ENCODE data around the gene EXOC1. TPM values are rescaled to one million over a fixed set of nuclear protein-coding genes. Genes with fewer than 3 reads are reported as not detected.

The EXOC1 gene
- polyA plus RNA-seq, 1 donor (not counting 4 experiments of a cell fraction or from before 2014, with no cell fraction given) = 32.4 TPM

- peaks cover 4% of the 10 kb centered on the region for H3K27me3 ChIP-seq (ENCODE audit: control insufficient read depth, extremely low read depth, insufficient read depth, low read length)
- TF ChIP-seq CTCF (optimal IDR thresholded peaks at IDR 0.05 in 1 of 3, IDR thresholded peaks at IDR 0.05 in 1 of 3, conservative IDR thresholded peaks at IDR 0.05 in 1 of 3; ENCODE audit: extremely low read depth in 1 of 3, insufficient read depth in 2 of 3, low read length in 3 of 3) = no peak
- no peaks in the 10 kb centered on the region for H4K20me1 ChIP-seq (ENCODE audit: control insufficient read depth, extremely low read depth, insufficient read depth, low read length)
- H3K9ac ChIP-seq (ENCODE audit: control insufficient read depth, extremely low read depth, insufficient read depth, low read length) = no peak overlapping the region
- dilution Hi-C loops (cut with MboI; ENCODE audit: extremely low pct_ligation_motif_present, low sequenced_read_pairs) = no loop called here
- H3K4me1 ChIP-seq (ENCODE audit: control insufficient read depth, extremely low read depth, insufficient read depth, low read length) = no peaks in the 10 kb centered on the region
- H3K4me3 ChIP-seq (ENCODE audit: control insufficient read depth in 2 of 3, extremely low read depth in 1 of 3, insufficient read depth in 2 of 3, low read depth in 1 of 3, low read length in 3 of 3) = no peak overlapping the region
- H3K36me3 ChIP-seq (ENCODE audit: control insufficient read depth in 2 of 2, extremely low read depth in 1 of 2, insufficient read depth in 2 of 2, low read length in 2 of 2) = no peaks in the 10 kb centered on the region
- H3K9me1 ChIP-seq (ENCODE audit: control insufficient read depth, extremely low read depth, insufficient read depth, low read length) = no peaks in the 10 kb centered on the region
- no peak overlapping the region for H2AFZ ChIP-seq (ENCODE audit: control insufficient read depth, low read length)
- FAIRE-seq = no peak
- no peak overlapping the region for H3K4me2 ChIP-seq (ENCODE audit: control insufficient read depth, extremely low read depth, insufficient read depth, low read depth, low read length)
- no peak overlapping the region for H3K27ac ChIP-seq (ENCODE audit: control insufficient read depth, insufficient read depth, low read length)
- H3K79me2 ChIP-seq (ENCODE audit: control insufficient read depth, insufficient read depth, low read length) = no peaks in the 10 kb centered on the region
- no peaks in the 10 kb centered on the region for H3K9me3 ChIP-seq (ENCODE audit: control insufficient read depth, low read depth, low read length)
- no peak for DNase-seq (ENCODE audit: low read depth, low spot score)
Observed at GRCh38 chr4:55827582-55827981, 25.9 kb upstream of the EXOC1 start.

GRCh38 chr4:55830048-55830447, 23.4 kb upstream of the EXOC1 start:
- Histone ChIP-seq H3K79me2 (ENCODE audit: control insufficient read depth, insufficient read depth, low read length) (no peaks in the 10 kb centered on the region), H3K9me1 (ENCODE audit: control insufficient read depth, extremely low read depth, insufficient read depth, low read length) (no peaks in the 10 kb centered on the region), H3K36me3 (ENCODE audit: control insufficient read depth in 2 of 2, extremely low read depth in 1 of 2, insufficient read depth in 2 of 2, low read length in 2 of 2) (no peaks in the 10 kb centered on the region), H2AFZ (ENCODE audit: control insufficient read depth, low read length) (no peak overlapping the region), H4K20me1 (ENCODE audit: control insufficient read depth, extremely low read depth, insufficient read depth, low read length) (no peaks in the 10 kb centered on the region), H3K27ac (ENCODE audit: control insufficient read depth, insufficient read depth, low read length) (no peak overlapping the region), H3K9ac (ENCODE audit: control insufficient read depth, extremely low read depth, insufficient read depth, low read length) (no peak overlapping the region), H3K4me2 (ENCODE audit: control insufficient read depth, extremely low read depth, insufficient read depth, low read depth, low read length) (no peak overlapping the region), H3K4me3 (ENCODE audit: control insufficient read depth in 2 of 3, extremely low read depth in 1 of 3, insufficient read depth in 2 of 3, low read depth in 1 of 3, low read length in 3 of 3) (no peak overlapping the region), H3K9me3 (ENCODE audit: control insufficient read depth, low read depth, low read length) (no peaks in the 10 kb centered on the region), H3K4me1 (ENCODE audit: control insufficient read depth, extremely low read depth, insufficient read depth, low read length) (no peaks in the 10 kb centered on the region), H3K27me3 (ENCODE audit: control insufficient read depth, extremely low read depth, insufficient read depth, low read length) (peaks cover 4% of the 10 kb centered on the region)
- FAIRE-seq = no peak
- TF ChIP-seq EZH2 (IDR thresholded peaks at IDR 0.05; ENCODE audit: low read length) = no peak
- TF ChIP-seq CTCF (optimal IDR thresholded peaks at IDR 0.05 in 1 of 3, IDR thresholded peaks at IDR 0.05 in 1 of 3, conservative IDR thresholded peaks at IDR 0.05 in 1 of 3; ENCODE audit: extremely low read depth in 1 of 3, insufficient read depth in 2 of 3, low read length in 3 of 3) = no peak
- no peak for DNase-seq (ENCODE audit: low read depth, low spot score)
- dilution Hi-C loops (cut with MboI; ENCODE audit: extremely low pct_ligation_motif_present, low sequenced_read_pairs) = no loop called here
